Tibial nerve (tissue), 4 donors: Measurements from ENCODE around the gene COIL.

Experiments used
- EP300 ChIP-seq, 2 donors: sonication (generic); formaldehyde crosslinking; IDR thresholded peaks; one replicate each; pipeline ENCODE4 v1.6.1; 2017; ENCODE audit warnings: antibody characterized with exemption in 2 of 2, mild to moderate bottlenecking in 1 of 2
- TF ChIP-seq, protein P1 (sequence below), 5 experiments: fragments of 200-600 bp in 3 of 5; fragments of 450-650 bp in 2 of 5; sonication (generic) in 3 of 5; IDR thresholded peaks; one replicate each; pipeline ENCODE4 v1.5.1; 2016 to 2019; ENCODE audit warnings: antibody characterized with exemption in 5 of 5, mild to moderate bottlenecking in 3 of 5, moderate library complexity in 2 of 5

DNA sequence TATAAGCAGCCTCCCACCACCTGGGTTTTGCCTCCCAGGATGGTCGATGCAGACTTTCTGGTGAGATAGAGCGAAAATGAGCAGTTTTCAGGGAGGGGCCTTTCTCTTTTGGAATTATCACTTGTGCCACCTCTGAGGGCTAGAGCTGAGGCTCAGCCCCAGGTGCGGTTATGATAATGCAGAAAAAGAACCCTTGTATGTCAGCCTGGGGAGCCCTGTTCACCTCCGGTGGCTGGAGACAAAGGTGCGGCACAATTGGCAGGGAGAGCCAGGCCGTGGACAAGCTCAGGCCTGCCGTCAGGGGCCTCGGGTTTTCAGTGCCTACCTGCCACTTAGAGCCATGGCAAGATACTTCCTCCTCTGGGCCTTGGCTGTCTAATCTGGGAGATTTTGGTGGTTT, 21.5 kb upstream of the COIL start:
- TF ChIP-seq, protein P1, sequence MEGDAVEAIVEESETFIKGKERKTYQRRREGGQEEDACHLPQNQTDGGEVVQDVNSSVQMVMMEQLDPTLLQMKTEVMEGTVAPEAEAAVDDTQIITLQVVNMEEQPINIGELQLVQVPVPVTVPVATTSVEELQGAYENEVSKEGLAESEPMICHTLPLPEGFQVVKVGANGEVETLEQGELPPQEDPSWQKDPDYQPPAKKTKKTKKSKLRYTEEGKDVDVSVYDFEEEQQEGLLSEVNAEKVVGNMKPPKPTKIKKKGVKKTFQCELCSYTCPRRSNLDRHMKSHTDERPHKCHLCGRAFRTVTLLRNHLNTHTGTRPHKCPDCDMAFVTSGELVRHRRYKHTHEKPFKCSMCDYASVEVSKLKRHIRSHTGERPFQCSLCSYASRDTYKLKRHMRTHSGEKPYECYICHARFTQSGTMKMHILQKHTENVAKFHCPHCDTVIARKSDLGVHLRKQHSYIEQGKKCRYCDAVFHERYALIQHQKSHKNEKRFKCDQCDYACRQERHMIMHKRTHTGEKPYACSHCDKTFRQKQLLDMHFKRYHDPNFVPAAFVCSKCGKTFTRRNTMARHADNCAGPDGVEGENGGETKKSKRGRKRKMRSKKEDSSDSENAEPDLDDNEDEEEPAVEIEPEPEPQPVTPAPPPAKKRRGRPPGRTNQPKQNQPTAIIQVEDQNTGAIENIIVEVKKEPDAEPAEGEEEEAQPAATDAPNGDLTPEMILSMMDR (IDR thresholded peaks at IDR 0.05): no peak
- no peak for TF ChIP-seq EP300 (IDR thresholded peaks at IDR 0.05)
